GM18858 (cell line): Measurements from ENCODE around the gene ZFC3H1.
A peak's percentile ranks its signal among the peaks of the same experiment; 100 is the strongest.

ENCODE experiments used
- ATAC-seq: cut with Tn5 transposase; IDR thresholded peaks from one replicate; pipeline ENCODE4 v1.9.1; 2021; ENCODE audit not compliant: unreplicated experiment

Gene ZFC3H1

DNA sequence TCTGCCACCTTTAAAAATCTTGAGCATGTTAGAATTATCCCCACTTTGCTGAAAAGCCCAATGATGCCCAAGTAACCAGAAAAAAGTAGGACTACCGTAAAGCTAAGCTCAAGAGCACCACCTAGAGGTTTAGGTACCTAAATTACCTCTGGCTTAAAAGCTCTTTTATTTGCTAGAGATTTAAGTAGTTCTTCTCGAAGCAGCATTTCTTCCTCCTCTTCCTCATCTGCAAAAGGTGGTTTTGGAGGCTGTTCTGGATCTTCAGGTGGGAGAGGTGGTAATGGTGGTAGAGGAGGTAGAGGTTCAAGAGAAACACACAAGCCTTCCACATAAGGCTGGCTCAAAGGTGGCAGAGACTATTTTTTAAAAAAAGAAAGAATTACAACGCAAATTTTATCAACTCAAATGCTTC is 26.9 kb downstream of the ZFC3H1 start:
- ATAC-seq = peak; percentile 67

DNA sequence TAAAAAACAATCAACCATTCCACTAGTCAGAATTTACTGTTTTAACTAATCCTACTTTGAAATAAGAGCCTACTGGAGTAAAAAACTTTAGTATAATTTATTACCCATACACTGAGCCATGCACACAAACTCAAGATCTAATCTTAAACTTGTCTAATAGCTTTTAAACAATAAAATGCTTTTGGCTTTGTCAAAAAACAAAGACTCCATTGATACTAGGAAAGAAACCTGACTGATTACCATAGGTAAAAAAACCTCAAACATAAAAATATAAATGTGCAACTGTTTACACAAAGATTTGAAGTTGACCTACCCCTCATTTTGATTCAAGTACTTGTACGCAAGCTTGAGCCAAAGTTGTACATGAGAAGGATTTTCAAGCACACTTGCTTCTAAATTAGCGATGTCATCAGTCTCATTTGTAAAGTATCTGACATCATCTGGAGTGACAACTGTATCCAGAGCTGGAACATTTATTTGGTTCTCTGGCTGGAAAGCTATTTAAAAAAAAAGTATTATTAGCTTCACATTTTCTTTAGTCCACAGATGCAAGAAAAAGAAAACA is 36.1 kb downstream of the ZFC3H1 start:
- ATAC-seq = no peak

DNA sequence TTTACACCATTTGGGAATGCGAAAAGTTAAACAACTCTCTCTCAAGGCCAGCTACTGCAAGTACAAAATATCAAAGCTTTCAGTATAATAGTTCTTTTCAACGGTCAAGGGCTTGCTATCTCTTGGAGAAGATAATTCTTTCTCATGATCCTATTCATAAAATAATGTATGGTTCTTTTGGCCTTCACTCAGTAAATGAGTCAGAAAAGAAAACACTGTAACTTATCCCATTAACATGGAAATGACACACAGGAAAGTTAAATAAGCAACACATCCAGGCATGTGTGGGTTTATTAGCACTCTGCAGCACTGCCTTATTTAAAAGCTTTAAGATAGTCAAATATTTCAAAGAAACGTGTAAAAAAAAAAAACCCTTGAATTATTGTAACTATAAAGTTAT is 36.9 kb downstream of the ZFC3H1 start:
- ATAC-seq = no peak

DNA sequence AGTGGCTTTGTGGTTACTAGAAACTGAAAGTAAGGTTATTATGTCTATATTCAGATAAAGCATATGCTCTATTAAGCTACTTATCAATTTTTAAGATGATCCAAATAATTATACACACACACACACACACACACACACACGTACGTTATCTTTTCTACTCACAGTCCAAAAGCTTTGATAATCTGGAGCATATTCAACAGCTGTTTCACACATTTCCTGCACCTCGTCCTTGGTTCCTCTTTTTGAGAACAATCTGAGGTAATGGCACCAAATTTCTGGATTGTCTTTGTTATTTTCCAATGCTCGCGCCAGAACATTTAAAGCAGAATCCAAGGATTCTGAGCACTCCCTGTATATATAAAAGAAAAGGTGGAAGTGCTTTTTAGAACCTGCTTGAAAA is 37.5 kb downstream of the ZFC3H1 start:
- peak; percentile 64 for ATAC-seq

DNA sequence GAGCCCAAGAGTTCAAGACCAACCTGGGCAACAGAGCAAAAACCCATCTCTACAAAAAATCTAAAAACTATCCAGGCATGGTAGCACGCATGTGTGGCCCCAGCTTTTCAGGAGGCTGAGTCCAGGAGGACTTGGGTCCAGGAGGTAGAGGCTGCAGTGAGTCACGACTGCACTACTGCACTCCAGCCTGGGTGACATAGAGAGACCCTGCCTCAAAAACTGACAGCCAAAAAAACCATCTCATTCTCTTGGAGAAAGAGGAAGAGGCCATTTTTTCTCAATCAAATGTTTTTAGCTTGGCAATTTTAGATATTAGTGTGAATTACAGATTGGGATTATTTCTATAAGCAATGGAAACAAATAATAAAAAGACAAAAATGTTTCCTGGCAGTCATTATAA is 38.2 kb downstream of the ZFC3H1 start:
- no peak for ATAC-seq

DNA sequence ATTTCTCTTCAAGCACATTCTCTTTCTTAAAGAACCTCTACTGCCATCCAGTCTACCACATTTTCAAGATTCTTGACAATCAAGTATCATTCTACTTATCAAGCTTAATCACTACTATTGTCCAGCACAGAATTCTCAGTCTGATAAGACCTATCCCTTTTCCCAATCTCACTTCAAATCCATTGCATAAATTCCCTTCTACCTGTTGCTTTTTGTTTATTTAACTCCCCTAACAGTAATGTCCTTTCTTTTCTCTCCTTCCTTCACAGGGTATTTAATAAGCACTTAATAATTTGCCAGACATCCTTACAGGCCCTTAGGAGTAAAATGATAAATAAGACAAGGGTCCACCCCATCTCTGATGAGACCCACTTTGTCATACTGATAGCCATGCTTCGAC is 41.7 kb downstream of the ZFC3H1 start:
- ATAC-seq = no peak

DNA sequence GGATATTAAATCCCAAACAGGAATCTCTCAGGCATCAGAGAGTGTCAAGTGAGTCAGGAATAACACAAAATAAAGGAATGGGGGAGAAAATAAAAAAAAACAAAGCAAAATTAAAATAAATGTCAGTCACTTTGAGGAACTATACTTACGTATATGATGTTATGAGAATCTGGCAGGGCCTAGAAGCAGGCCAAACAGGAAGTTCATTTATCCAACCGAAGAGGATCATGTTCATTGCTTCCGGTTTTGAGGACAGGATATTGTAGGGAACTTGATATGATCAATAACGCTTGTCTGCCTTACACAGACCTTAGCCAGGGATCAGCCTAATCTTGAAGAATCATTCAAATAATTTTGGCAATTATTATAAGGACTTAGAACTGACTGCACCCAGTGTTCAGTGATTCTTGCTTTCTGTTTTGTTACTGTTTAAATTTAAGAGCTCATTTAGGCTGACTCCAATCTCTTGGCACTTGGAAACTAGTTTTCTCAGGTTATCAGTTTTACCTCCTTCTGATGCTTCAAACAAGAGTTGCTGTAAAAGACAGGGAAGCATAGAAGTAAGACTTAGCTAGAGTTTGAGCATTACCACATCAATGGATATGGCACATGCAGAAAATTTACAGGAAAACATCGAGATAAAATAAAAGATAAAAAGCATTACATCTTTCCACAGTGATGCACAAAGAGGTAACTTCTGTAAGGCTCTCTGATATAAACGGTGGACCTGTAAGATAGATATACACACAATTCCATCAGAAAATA is 53.4 kb downstream of the ZFC3H1 start:
- no peak for ATAC-seq

DNA sequence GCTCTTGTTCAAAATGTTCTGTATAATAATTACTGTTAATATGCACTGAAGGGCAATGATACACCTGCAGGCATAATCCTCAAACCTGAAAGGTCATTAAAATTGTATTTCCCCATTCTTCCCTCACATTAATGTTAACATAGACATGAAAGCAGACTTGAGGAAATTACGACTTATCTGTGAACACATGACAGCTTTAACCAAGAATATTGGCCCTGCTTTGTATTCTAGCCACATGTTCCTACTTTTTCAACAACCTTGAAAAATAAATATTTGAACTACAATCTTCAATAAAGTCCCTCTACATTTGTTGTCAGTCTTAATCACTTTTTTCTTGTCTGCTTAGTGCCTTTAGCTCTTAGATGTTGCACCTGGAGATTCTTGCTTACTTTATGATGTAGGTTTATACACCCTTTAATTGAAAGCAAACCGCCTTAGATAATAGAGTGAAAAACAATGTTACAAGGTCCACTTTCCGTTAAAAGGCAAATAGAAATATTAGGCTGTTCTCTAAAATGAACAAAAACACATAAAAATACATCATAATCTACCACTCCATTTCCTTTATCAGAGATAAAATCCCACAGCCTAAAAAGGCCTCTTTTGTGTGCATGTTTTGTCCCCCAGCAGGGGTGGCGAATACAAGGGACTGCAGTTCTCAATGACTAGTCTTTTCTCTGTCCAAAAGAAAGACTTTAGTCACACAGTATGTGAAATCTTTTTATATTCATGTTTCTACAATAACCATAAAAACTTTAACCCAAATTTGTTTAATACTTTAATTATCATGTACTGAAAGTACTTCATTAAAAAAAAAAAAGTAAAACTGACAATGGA is 55.9 kb downstream of the ZFC3H1 start:
- ATAC-seq = no peak

DNA sequence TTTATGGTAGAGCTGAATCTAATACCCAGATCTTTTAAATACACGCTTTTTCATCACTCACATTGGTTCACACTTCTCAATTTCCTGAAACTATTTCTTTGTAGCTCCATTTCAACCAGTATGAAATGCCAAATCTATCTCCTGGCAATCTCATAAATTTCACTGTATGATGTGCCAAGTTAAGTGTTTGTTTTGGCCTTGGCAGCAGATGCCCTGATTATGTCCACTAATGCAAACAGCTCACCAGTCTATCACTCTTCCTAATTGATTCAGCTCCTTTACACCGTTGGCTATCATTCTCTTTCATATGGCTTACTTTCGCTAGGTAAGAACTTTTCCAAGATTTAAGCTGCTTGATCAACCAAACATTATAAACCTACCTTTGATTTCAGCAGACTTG is 58.6 kb downstream of the ZFC3H1 start:
- ATAC-seq = no peak

DNA sequence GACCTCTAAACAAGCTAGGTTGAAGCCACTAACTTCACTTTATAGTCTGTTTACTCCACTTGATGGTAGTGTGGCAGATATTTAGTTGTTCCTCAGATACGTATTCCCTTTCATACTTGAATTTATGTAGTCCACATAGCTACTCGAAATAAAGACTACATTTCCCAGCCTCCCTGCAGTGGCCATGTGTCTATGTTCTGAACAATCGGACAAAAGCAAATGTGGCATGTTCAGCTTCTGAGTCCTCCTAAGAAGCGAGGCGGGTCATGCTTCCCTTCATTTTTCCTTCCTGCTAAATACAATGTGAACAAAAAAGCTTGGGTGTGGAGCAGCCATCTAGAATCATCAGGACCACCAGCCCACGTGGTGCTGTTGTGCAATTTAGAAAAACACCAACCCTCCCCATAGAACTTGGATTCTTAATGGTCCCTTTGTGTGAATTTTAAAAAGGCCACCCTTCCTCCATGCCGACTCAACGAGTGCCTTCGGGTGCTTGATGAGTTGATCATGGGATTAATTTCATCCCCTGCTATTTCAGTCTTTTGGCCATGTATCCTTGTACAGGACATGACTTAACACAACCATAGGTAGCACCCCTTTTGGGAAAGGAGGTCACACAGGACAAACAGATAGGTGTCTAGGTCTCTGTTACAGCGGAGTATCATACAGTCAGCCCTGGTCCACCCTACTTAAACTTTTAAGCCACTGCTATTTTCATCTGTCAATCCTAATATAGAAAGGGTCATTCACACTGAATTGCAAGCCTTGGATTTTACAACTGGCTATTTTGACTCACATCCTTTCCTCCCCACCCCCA is 60.7 kb downstream of the ZFC3H1 start:
- ATAC-seq = no peak

DNA sequence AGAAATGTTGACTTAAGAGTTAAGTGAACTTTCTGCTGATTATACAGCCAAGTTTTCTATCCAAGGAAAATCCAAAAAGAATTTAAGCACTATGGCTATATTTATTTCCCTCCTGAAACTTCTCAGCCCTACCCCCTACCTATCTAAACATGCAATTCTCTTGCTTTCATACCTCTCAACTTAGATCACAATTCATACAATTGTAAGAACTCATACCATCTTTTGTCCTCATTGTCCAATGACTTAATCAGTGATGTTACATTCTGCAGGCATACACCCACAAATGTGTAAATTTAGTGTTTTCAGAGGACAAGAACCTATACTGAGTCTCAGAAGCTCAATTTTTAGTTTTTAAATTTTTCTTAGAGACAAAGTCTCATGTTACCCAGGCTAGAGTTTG is 62.1 kb downstream of the ZFC3H1 start:
- no peak for ATAC-seq

DNA sequence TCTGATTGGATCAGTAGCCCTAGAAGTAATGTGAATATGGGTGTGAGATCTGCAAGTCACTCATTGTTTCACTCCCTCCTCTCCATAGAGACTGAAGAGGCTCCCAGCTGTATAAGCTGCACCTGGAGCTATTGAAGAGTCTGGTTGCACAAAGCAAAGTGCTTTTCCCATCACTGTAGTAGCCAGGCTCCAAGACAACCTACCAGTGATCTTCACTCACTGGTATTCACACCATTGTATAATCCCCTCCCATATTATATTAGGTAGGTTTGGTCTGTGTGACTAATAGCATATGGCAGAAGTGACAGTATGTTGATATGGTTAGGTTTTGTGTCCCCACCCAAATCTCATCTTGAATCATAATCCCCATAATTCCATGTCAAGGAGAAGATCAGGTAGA is 64.4 kb downstream of the ZFC3H1 start:
- ATAC-seq = no peak

DNA sequence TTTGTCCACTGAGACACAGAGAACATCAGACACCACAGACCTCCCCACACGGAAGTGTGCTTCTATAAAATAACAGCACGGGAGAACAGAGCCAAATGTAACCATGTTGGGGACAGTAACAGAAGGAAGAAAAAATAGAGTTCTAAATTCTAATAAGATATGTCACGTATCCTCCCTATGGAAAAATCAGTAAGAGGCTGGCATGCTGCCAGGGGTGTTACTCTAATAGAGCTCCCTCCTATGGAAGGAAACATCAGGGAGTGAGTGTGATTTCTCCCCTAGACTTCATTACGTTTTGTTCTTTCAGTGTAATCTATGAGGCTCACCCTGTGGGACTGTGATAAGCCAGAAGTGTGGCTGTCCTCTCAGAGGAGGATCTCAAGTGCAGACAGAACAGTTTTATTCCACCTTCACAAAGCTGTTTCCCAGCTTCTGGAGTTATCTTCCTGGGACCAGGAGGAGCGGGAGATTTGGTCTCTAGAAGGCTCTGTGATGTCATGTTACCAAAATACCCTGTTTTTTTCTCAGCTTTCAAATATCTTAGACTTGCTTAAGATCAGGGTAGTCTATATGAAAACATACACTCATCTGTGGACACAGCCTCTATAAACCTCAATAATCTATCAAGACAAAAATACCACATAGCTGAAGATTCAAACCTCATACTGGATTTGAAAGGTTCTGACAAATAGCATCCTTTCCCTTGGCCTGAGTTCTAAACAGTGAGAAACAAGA is 69.3 kb downstream of the ZFC3H1 start:
- ATAC-seq = no peak

DNA sequence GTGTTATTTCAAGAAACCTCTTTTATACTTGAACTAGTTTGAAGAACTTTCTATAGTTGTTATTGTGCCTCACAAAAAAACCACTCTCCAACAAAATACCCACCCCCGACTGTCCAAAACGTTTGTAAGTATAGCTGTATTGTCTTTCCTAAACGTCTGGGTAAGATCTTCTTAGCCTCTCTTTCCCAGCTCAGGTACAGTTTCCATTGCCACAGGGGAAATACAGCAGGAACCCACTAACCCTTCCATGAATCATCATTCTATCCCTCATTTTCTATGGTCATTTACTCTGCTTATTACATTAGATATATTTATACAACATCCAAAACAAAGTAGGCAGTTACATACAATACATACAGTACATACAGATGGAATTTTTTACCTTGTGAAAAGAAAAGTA is 70.8 kb downstream of the ZFC3H1 start:
- ATAC-seq = no peak

DNA sequence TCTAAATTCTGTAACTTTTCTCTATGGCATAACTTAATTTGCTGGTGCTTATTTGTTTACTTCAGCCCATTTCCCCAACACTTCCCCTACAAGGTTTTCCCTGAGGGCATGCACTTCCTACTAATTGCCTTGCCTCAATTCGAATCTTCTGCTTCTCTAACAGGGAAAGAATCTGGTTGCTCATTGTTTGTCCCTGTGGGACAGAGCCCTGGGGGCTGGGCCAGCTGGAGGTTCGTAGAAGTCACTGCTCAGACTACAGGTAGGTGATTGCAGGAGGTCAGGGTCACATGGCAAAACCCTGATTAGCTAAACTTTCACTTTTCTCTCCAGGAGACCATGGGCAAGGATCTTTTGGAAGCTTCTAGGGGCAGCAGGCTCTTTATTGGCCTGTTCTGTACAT is 72.0 kb downstream of the ZFC3H1 start:
- no peak for ATAC-seq

DNA sequence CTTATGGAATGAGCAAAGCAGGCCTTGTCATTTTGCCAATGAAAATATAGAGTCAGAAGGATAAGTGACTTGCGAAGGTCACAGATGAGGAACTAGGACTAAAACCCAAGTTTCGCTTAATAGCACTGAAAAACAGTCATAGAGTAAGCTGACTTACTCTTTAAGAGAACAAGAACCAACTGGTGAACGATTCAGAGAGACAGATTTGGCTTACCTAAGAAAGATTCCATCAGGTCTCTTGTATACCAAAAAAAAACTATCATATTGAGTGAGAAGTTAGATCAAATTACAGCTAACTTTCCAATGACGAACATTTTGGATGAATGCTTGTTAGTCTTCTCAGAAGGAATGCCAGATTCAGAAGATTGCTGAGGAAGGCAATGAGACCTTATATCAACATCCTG is 74.2 kb downstream of the ZFC3H1 start:
- ATAC-seq = no peak

DNA sequence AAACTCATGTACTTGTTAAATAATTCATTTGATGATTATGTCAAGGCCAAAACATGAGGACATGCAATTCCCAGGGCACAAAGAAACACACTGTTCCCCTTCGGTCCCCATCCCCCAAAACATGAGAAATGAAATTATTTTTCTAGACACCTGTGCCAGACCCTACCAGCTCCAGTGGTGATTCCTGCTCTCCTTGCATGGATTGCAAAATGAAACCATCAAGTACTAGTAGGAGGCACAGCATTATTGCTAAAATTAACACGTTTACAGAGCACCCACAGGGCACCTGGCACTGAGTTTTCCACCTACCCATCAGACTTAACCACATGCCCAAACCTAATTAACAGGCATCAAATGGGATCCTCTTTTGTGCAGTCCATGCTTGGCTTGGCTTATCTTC is 76.6 kb downstream of the ZFC3H1 start:
- ATAC-seq = no peak

DNA sequence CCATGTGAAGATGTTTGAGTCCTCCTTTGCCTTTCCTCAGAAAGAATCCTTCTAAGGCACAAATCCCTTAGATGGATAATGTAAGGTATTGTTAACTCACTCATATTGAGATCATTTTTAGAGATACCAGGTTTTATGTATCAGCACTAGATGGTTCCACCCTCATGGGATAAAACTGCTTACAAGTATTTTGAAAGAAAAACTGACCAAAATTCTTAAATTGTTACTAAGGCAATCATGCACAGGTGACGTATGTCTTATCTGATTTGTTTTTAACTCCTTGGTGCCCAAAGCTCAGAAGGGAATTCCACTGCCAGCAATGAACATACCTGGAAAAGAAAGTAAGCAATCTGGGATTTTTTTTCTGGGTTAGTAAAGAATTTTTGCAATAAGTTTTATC is 78.4 kb downstream of the ZFC3H1 start:
- ATAC-seq = no peak

DNA sequence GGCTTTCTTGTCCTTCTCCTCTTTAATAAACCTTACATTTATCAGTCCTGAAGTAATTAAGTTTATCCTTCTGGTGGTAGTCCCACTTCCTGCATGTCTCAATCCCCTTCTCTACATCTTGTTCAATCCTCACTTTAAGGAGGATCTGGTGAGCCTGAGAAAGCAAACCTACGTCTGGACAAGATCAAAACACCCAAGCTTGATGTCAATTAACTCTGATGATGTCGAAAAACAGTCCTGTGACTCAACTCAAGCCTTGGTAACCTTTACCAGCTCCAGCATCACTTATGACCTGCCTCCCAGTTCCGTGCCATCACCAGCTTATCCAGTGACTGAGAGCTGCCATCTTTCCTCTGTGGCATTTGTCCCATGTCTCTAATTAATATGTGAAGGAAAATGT is 79.3 kb downstream of the ZFC3H1 start:
- no peak for ATAC-seq

DNA sequence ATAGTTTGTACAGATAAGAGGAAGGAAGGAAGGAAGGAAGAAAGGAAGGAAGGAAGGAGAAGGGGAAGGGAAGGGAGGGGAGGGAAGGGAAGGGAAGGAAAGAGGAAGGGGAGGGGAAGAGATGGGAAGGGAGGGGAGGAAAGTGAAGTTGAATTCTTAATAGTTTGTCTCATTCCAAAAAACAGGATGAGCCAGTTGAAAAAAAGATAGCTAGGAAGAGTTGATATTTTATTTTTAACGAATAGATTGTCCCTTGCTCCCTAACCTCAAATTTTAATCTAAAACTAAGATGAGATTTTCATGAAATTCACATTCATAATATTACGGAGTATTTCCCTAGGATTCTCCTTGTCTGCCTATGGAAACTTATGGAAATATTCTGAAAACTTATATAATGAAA is 80.7 kb downstream of the ZFC3H1 start:
- ATAC-seq = no peak

DNA sequence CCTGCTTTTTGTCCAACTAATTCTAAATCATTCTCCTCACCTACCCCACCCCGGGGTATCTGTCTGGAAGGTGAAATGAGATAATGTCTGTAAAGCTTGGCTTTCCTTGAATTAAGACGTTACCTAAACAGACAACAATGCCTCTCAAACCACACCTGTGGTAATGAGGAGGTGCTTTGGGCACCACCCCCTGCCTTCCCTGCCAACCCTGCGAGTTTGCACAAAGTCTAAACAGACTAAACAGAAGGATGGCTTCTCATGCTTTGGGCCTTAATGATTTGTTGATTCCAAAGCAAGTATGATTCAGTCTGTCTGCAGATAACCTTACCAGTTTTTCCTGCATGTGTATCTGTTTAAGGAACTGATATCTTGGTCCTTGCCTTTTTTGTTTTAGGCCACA is 82.4 kb downstream of the ZFC3H1 start:
- ATAC-seq = no peak
